ENCODE results near the gene ANK3.
"Not testable (repeated sequence)": the region's sequence is repeated elsewhere in the genome, so short reads cannot be mapped to it uniquely, and the experiment has no call there.

ANK3 gene

GRCh38 chr10:60299961-60300883 lies 89.5 kb downstream of the ANK3 start:
- no peak for DNase-seq

DNA sequence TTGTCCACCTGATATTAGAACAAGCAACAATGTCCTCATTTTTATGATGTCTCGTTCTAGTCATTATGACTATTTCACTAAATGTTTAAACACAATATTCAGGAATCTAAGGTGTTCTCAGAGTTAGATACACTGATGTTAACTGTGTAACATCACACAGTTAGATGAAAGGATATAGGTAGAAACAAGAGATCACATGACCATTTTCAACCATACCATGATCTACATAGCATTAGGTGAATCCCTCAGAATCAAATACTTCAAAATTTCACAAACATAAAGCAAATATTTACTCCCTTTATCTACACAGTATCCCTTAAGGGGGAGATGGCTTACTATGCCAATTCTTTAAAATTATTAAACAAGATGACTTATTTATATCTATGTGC lies 90.3 kb downstream of the ANK3 start:
- DNase-seq = no peak

DNA sequence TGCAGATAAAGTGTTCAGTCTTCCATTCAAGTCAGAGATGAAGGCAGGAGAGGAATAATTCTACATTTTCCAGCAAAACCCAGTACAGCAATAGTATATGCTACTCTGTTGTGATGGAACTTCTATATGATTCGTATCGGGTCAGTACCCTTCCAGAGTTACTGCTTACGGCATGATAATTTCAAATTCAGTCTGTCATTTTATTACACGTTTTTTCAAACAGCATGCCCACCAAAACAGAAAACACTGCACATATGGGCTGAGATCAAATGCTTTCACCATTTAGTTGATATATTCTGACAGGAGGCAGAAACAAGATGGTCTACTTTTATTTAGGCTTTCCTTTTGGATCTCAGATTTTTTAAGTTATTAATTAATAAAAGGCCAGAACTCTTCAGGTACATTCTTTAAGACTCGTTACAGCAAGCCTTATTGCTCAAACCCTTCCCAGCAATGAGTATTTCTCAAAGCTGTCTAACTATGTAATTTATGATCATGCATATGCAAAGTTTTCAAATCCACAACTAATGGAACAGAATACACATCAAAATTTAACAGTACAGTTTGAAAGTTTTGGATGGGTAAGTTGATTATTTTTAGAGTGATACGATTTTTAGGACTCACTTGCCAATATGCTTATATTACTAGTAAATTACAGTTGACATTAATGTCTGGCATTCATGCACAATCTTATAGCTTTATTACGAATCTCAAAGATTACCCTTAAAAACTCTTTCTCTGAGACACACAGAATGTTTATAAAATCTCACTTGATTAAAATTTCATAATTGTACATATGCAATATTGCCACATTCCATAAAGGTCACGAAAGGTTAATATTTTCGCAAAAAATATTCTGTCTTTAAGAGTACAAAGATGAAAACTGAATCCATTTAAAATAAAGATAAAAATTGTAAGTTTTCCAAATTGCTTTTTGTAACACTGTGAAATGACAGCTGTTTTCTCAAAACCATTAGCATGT lies 91.0 kb downstream of the ANK3 start:
- no peak for DNase-seq

- DNase-seq = no peak
These were observed 93.6 kb downstream of the ANK3 start for GRCh38 chr10:60296073-60296472.

DNA sequence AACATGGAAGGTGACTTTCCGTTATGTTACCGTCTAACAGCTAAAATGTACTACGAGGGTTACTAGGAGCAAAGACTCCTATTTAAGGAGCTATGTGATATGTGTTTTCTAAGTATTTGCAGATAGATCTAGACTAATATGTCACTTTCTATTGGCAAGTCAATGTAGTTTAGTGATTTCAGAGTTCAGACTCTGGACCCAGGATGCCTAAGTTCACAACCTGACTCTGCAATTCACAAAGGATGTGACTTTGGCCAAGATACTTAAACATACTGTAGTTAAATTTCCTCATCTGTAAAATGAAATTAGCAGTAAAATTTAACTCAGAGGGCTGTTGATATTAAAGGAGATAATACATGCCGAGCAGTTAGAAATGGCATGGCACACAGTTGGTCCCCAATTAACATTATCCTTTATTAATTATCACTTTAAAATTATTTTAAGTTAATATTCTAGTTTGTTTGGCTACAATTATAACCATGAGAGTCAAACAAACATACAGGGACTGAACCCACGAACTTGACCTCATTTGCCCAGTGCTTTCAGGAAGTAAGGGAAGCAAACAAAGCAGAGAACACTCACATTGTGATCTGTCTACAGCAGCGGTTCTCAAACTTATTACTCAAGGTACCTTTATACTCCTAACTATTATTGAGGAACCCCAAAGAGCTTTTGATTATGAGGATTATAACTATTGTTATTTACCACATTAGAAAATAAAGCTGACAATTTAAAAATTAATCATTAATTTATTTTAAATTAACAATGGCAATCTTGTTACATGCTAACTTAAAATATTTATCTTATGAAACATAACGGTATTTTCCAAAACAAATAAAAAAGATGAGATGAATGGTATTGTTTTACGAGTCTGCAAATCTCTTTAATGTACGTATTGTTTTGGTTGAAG lies 94.4 kb downstream of the ANK3 start:
- no peak for DNase-seq

DNA sequence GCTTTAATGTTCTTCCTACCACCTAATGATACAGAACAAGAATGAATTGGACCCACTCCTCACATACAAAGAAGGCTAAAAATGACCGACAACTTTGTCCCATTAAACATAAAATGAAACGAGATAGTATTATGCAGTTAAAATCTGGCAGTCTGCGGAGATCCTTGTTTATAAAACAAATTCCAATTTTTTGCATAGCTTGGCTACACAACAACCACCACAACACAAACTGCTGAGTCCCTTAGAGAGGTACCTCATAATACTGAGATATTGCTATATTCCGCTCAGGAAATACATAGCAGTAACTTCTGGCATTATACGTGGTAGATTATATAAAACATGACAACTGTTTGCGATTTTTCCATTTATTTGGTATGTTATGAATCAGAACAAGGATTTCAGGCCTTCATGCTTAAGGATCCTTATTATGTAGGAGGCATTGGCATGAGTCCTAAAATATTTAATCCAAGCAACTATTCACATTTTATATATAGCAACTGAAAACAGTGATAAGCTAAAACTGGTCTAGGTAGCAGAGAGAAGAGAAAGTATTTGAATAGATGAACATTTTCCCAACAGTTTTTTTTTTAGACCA lies 96.0 kb downstream of the ANK3 start:
- no peak for DNase-seq

DNA sequence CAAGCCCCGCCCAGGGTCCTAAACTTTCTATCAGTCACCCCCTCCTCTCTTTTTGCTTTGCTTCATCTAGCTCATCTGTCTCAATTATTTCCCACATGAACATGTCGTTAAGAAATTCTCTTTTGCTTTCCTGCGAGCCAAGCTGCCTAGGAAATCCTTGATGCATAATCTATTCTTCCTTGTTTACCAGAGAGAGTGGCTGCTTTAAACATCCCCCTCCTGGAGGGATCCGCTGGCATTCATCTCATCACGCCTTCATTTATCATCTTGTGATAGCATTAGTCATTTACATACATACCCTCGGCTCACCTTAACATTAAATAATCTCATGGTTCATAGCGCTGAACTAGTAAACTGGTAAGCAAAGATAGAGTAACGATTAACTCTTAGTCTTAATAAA lies 96.7 kb downstream of the ANK3 start:
- no peak for DNase-seq

DNA sequence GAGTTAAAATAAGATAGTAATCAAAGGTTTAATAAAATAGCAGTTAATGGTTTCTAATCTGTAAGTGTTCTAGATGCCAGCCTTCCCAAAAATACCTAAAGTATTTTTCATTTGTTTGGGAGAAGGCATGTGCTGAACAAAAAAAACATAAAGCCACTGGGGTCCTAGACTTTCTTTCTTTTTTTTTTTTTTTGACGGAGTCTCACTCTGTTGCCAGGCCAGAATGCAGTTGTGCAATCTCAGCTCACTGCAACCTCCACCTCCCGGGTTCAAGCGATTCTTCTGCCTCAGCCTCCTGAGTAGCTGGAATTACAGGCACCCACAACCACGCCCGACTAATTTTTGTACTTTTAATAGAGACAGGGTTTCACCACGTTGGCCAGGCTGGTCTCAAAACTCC lies 97.1 kb downstream of the ANK3 start:
- DNase-seq = not testable (repeated sequence)

GRCh38 chr10:60291344-60291930 lies 98.2 kb downstream of the ANK3 start:
- DNase-seq = no peak

- DNase-seq = no peak
These were observed 99.1 kb downstream of the ANK3 start for GRCh38 chr10:60290558-60290957.

GRCh38 chr10:60289800-60290199 lies 99.9 kb downstream of the ANK3 start:
- no peak for DNase-seq

GRCh38 chr10:60288256-60288655 lies 101.4 kb downstream of the ANK3 start:
- no peak for DNase-seq

DNA sequence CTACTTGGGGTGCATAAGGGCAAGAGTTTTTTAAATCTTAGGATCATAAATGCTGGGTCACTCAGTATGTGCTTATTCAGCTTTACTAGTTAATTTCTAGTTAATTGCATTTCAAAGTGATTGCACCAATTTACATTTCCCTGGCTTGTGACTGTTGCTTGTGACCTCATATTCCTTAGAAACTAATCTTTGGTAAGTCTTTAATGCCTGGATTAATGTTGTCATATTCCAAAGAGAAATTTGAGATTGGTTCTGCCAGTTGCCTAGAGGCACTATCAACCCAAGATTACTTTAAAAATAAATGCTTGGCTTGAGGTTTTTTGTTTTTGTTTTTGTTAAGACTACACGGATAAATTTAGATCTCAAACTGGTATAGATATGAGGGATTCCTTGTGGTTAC lies 103.1 kb downstream of the ANK3 start:
- DNase-seq = no peak

- DNase-seq = no peak
These were observed 106.3 kb downstream of the ANK3 start for GRCh38 chr10:60283397-60283796.

DNA sequence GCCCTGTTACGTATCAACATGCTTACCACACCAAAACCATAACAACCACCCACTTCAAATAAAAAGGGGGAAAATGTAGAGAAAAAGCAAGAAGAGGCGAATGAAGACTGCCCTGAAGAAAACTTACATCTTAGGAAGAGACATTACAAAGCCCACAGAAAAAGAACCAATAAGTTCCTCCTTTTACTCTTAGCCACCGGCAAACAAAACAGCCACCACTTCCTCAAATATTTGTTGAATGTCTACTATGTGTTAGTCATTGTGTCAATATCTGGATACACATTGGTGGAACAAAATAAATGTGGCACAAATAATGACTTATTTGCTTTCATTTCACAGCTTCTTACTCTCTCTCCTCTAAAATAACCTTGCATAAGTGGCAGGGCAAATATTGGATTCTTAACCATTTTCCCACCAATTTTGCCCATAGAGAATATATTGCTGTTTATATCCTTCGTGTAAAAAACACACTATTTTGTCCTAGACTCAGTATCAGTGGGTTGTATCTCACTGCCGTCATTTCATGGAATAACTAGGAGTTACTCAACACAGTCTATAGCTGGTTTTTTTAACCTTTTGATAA lies 106.8 kb downstream of the ANK3 start:
- no peak for DNase-seq

- DNase-seq = no peak
These were observed 107.8 kb downstream of the ANK3 start for GRCh38 chr10:60281792-60282353.

GRCh38 chr10:60281331-60281730 lies 108.3 kb downstream of the ANK3 start:
- no peak for DNase-seq

- no peak for DNase-seq
These were observed 109.2 kb downstream of the ANK3 start for GRCh38 chr10:60280475-60280874.

GRCh38 chr10:60277656-60278055 lies 112.0 kb downstream of the ANK3 start:
- no peak for DNase-seq

DNA sequence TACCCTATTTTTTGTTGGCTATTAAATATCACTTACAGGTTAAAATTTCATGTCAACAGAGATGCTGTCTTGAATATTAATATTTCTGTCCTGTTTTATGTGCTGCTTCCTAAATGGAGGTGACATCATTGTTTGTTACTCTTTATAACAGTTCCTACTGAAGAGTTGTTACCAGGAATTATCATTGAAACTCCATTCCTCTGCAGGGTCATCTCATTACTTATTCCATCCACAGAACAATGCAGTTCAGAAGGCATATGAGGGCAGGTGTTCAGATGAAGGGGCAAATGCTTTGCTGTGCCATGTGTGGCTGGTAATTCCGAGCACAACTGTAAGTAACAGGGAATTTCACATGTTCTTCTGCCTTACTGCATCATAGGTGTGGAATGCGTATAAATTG lies 113.4 kb downstream of the ANK3 start:
- DNase-seq = no peak

All from activated T-cell treated with anti-CD3 and anti-CD28 coated beads, Interleukin-2, amount 50 U/mL, for 1 hour (primary cell).